ENCODE data around the gene LYSMD4. TPM values are rescaled to one million over a fixed set of nuclear protein-coding genes. Genes with fewer than 3 reads are reported as not detected.

Gene LYSMD4
- total and polyA plus RNA-seq, 2 donors (not counting 1 experiment from before 2014, with no cell fraction given), result 9.7 to 10.3 TPM

DNA sequence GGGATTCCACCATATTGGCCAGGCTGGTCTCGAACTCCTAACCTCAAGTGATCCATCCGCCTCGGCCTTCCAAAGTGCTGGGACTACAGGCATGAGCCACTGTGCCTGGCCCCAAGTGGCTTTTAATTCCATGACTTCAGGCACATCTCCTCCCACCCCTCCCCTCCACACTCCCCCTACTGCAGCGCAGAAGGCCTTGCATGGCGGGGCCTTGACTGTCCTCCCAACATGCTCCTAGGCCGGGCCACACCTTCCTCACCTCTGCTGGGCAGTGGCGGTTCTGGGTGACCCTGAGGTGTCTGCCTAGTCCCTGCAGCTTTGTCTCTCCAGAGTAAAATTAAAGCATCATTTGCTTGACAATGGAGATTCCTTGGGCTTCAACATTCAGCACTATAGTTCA, 6.9 kb downstream of the LYSMD4 start:
- Histone ChIP-seq H3K9me3 (ENCODE audit: control extremely low read depth in 1 of 3, control insufficient read depth in 2 of 3, insufficient read depth in 1 of 3, low read length in 2 of 3) (no peaks in the 10 kb centered on the region), H4K20me1 (ENCODE audit: control insufficient read depth, insufficient read depth, low read length, poor library complexity, severe bottlenecking) (no peaks in the 10 kb centered on the region), H3K27me3 (replicated peaks in 1 of 4; ENCODE audit: control extremely low read depth in 1 of 4, control insufficient read depth in 3 of 4, insufficient read depth in 4 of 4, low read length in 3 of 4) (no peaks in the 10 kb centered on the region), H3K79me2 (ENCODE audit: control insufficient read depth, insufficient read depth, low read length) (no peaks in the 10 kb centered on the region), H3K36me3 (replicated peaks in 1 of 2; ENCODE audit: control extremely low read depth in 1 of 2, control insufficient read depth in 1 of 2, extremely low read depth in 1 of 2, insufficient read depth in 2 of 2, low read length in 1 of 2) (no peaks in the 10 kb centered on the region), H2AFZ (ENCODE audit: insufficient read depth, low read depth, low read length, poor library complexity, severe bottlenecking) (no peak overlapping the region), H3K27ac (ENCODE audit: low read length in 2 of 2) (no peak overlapping the region), H3K4me3 (ENCODE audit: control extremely low read depth in 1 of 5, extremely low read depth in 1 of 5, insufficient read depth in 1 of 5, low read depth in 2 of 5, low read length in 4 of 5) (no peak overlapping the region), H3K9ac (ENCODE audit: low read length) (no peak overlapping the region), H3K4me2 (replicated peaks; ENCODE audit: low read depth, low read length, poor library complexity, severe bottlenecking) (no peak overlapping the region), H3K4me1 (ENCODE audit: control insufficient read depth in 2 of 2, insufficient read depth in 2 of 2, low read length in 2 of 2) (no peaks in the 10 kb centered on the region)
- no peak for ATAC-seq (ENCODE audit: low read depth)
- H3K4me3 Mint-ChIP-seq, result no peak overlapping the region
- H3K27me3 Mint-ChIP-seq, result no peaks in the 10 kb centered on the region
- H3K9me3 Mint-ChIP-seq (ENCODE audit: insufficient read depth), result no peaks in the 10 kb centered on the region
- WGBS (ENCODE audit: insufficient coverage), result 91% methylated on average over 6 of the region's 7 CpGs
- intact Hi-C loops (cut with micrococcal nuclease), result no loop called here
- TF ChIP-seq EZH2 (IDR thresholded peaks at IDR 0.05; ENCODE audit: borderline replicate concordance, insufficient read depth, low read depth, low read length, poor library complexity, severe bottlenecking), result no peak
- TF ChIP-seq, protein P1, sequence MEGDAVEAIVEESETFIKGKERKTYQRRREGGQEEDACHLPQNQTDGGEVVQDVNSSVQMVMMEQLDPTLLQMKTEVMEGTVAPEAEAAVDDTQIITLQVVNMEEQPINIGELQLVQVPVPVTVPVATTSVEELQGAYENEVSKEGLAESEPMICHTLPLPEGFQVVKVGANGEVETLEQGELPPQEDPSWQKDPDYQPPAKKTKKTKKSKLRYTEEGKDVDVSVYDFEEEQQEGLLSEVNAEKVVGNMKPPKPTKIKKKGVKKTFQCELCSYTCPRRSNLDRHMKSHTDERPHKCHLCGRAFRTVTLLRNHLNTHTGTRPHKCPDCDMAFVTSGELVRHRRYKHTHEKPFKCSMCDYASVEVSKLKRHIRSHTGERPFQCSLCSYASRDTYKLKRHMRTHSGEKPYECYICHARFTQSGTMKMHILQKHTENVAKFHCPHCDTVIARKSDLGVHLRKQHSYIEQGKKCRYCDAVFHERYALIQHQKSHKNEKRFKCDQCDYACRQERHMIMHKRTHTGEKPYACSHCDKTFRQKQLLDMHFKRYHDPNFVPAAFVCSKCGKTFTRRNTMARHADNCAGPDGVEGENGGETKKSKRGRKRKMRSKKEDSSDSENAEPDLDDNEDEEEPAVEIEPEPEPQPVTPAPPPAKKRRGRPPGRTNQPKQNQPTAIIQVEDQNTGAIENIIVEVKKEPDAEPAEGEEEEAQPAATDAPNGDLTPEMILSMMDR (IDR thresholded peaks at IDR 0.05), result no peak
- CTCF ChIA-PET, result interaction anchor here (1.7 kb wide), 1 partner anchor 22 kb away, joined by 5 read pairs; no protein-coding TSS in a partner anchor
- H3K4me1 Mint-ChIP-seq, result peaks cover 2% of the 10 kb centered on the region
- H3K27ac Mint-ChIP-seq, result no peak overlapping the region
- POLR2A ChIA-PET, result no interaction called here
- no peak for DNase-seq

DNA sequence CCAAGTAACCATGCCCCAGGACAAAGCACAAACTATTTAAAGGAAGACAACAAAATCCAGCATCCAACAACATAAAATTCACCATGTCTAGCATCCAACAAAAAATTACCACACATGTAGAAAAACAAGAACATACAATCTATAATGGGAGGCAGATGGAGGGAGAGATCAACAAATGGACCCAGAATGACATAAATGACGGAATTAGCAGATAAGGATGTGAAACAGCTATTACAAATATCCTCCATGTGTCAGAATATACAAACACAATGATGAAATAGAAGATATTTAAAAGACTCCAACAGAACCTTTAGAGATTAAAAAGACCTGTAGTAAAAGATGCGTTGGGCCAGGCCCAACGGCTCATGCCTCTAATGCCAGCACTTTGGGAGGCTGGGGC, 10.8 kb downstream of the LYSMD4 start:
- Mint-ChIP-seq H3K4me3 (no peak overlapping the region), H3K4me1 (peaks cover 33% of the 10 kb centered on the region), H3K9me3 (ENCODE audit: insufficient read depth) (no peaks in the 10 kb centered on the region), H3K27me3 (no peaks in the 10 kb centered on the region), H3K27ac (no peak overlapping the region)
- H2AFZ ChIP-seq (ENCODE audit: insufficient read depth, low read depth, low read length, poor library complexity, severe bottlenecking), result no peak overlapping the region
- no peaks in the 10 kb centered on the region for H3K9me3 ChIP-seq (ENCODE audit: control extremely low read depth in 1 of 3, control insufficient read depth in 2 of 3, insufficient read depth in 1 of 3, low read length in 2 of 3)
- 96% methylated on average over 2 of the region's 3 CpGs for WGBS (ENCODE audit: insufficient coverage)
- H3K79me2 ChIP-seq (ENCODE audit: control insufficient read depth, insufficient read depth, low read length), result no peaks in the 10 kb centered on the region
- H3K27me3 ChIP-seq (replicated peaks in 1 of 4; ENCODE audit: control extremely low read depth in 1 of 4, control insufficient read depth in 3 of 4, insufficient read depth in 4 of 4, low read length in 3 of 4), result no peaks in the 10 kb centered on the region
- no peak overlapping the region for H3K4me2 ChIP-seq (replicated peaks; ENCODE audit: low read depth, low read length, poor library complexity, severe bottlenecking)
- H3K9ac ChIP-seq (ENCODE audit: low read length), result no peak overlapping the region
- ChIA-PET CTCF (interaction anchor here (1.0 to 1.3 kb wide), 2 partner anchors 11 to 18 kb away, joined by 3 read pairs; partner anchors contain the start of gene LYSMD4), POLR2A (no interaction called here)
- TF ChIP-seq EZH2 (IDR thresholded peaks at IDR 0.05; ENCODE audit: borderline replicate concordance, insufficient read depth, low read depth, low read length, poor library complexity, severe bottlenecking), result no peak
- TF ChIP-seq, protein P1 (IDR thresholded peaks at IDR 0.05), result no peak
- ATAC-seq (ENCODE audit: low read depth) (no peak), DNase-seq (no peak)
- intact Hi-C loops (cut with micrococcal nuclease), result no loop called here
- no peak overlapping the region for H3K27ac ChIP-seq (ENCODE audit: low read length in 2 of 2)
- no peaks in the 10 kb centered on the region for H3K36me3 ChIP-seq (replicated peaks in 1 of 2; ENCODE audit: control extremely low read depth in 1 of 2, control insufficient read depth in 1 of 2, extremely low read depth in 1 of 2, insufficient read depth in 2 of 2, low read length in 1 of 2)
- no peaks in the 10 kb centered on the region for H4K20me1 ChIP-seq (ENCODE audit: control insufficient read depth, insufficient read depth, low read length, poor library complexity, severe bottlenecking)
- no peak overlapping the region for H3K4me3 ChIP-seq (ENCODE audit: control extremely low read depth in 1 of 5, extremely low read depth in 1 of 5, insufficient read depth in 1 of 5, low read depth in 2 of 5, low read length in 4 of 5)
- peaks cover 22 to 27% of the 10 kb centered on the region in 2 donors for H3K4me1 ChIP-seq (ENCODE audit: control insufficient read depth in 2 of 2, insufficient read depth in 2 of 2, low read length in 2 of 2)
